GM23338 (cell line): Measurements from ENCODE around the gene SETD1A. TPM values are rescaled to one million over a fixed set of nuclear protein-coding genes. Genes with fewer than 3 reads are reported as not detected.

Experiments
- ATAC-seq: fragments of 200-7000 bp; cut with Tn5 transposase; 3 replicates; pipeline ENCODE4 v1.9.1; 2020
- DNase-seq: peaks from one replicate; pipeline ENCODE4 v3.0.0-alpha.2; 2015; ENCODE audit warnings: low spot score
- H2AFZ ChIP-seq: fragments of 200-600 bp; sonication (generic); 2 replicates; pipeline ENCODE4 v1.8.0; 2016; ENCODE audit warnings: antibody characterized with exemption, mild to moderate bottlenecking, moderate library complexity
- H3F3A ChIP-seq: fragments of 200-600 bp; sonication (generic); replicated peaks from 2 replicates; pipeline ENCODE4 v1.8.0; 2017; ENCODE audit warnings: antibody characterized with exemption, mixed run types, low read depth
- H3K27ac ChIP-seq: fragments of 200-600 bp; sonication (generic); 2 replicates; pipeline ENCODE4 v1.6.1; 2016; ENCODE audit warnings: low read depth
- H3K27me3 ChIP-seq: fragments of 200-600 bp; sonication (generic); 2 replicates; pipeline ENCODE4 v1.8.0; 2016; ENCODE audit warnings: mild to moderate bottlenecking, mixed run types, moderate library complexity; ENCODE audit not compliant: insufficient read depth
- H3K36me3 ChIP-seq: fragments of 200-600 bp; sonication (generic); 2 replicates; pipeline ENCODE4 v1.8.0; 2016; ENCODE audit warnings: mild to moderate bottlenecking; ENCODE audit not compliant: insufficient read depth
- H3K4me1 ChIP-seq: fragments of 200-600 bp; sonication (generic); 2 replicates; pipeline ENCODE4 v1.8.0; 2016; ENCODE audit warnings: mild to moderate bottlenecking, moderate library complexity; ENCODE audit not compliant: insufficient read depth
- H3K4me2 ChIP-seq: fragments of 200-600 bp; sonication (generic); 2 replicates; pipeline ENCODE4 v1.7.1; 2017; ENCODE audit warnings: mixed run types
- H3K4me3 ChIP-seq: fragments of 200-600 bp; sonication (generic); 2 replicates; pipeline ENCODE4 v1.6.1; 2016; ENCODE audit warnings: mixed run types
- H3K79me2 ChIP-seq: fragments of 200-600 bp; sonication (generic); replicated peaks from 2 replicates; pipeline ENCODE4 v1.8.0; 2017; ENCODE audit warnings: mild to moderate bottlenecking; ENCODE audit not compliant: insufficient read depth
- H3K9me2 ChIP-seq: fragments of 200-600 bp; sonication (generic); 2 replicates; pipeline ENCODE4 v1.8.0; 2017; ENCODE audit not compliant: insufficient read depth
- H4K20me1 ChIP-seq: fragments of 200-600 bp; sonication (generic); replicated peaks from 2 replicates; pipeline ENCODE4 v1.8.0; 2017; ENCODE audit warnings: mild to moderate bottlenecking; ENCODE audit not compliant: insufficient read depth
- H3K27ac Mint-ChIP-seq: 2 replicates; pipeline ENCODE4 v1.8.0; 2020; ENCODE audit warnings: inconsistent platforms, mild to moderate bottlenecking, moderate library complexity, mixed read lengths
- H3K27me3 Mint-ChIP-seq: 3 replicates; pipeline ENCODE4 v1.8.0; 2022; ENCODE audit warnings: low read depth, mild to moderate bottlenecking, moderate library complexity, mixed read lengths, inconsistent platforms; ENCODE audit not compliant: insufficient read depth, poor library complexity
- H3K36me3 Mint-ChIP-seq: 3 replicates; pipeline ENCODE4 v1.8.0; 2021; ENCODE audit warnings: low read depth, mild to moderate bottlenecking, inconsistent platforms, moderate library complexity, mixed read lengths
- H3K4me1 Mint-ChIP-seq: 3 replicates; pipeline ENCODE4 v1.8.0; 2020; ENCODE audit warnings: mild to moderate bottlenecking, inconsistent platforms, mixed read lengths
- H3K4me3 Mint-ChIP-seq: 3 replicates; pipeline ENCODE4 v1.8.0; 2021; ENCODE audit warnings: moderate library complexity, mild to moderate bottlenecking, inconsistent platforms, mixed read lengths
- H3K9me3 Mint-ChIP-seq: 3 replicates; pipeline ENCODE4 v1.8.0; 2020; ENCODE audit warnings: moderate library complexity, mild to moderate bottlenecking, inconsistent platforms, mixed read lengths
- CREB1 ChIP-seq: fragments of 250-450 bp; sonication (Bioruptor Pico); IDR thresholded peaks from 2 replicates; pipeline ENCODE4 v1.5.0; 2020; ENCODE audit warnings: low read depth, mild to moderate bottlenecking, moderate library complexity
- EZH2 ChIP-seq: fragments of 200-600 bp; sonication (generic); IDR thresholded peaks from one replicate; pipeline ENCODE4 v1.8.0; 2017; ENCODE audit warnings: antibody characterized with exemption, mild to moderate bottlenecking, low read depth; ENCODE audit not compliant: unreplicated experiment
- EZH2phosphoT487 ChIP-seq: fragments of 200-600 bp; sonication (generic); IDR thresholded peaks from one replicate; pipeline ENCODE4 v1.8.1; 2018; ENCODE audit warnings: antibody characterized with exemption; ENCODE audit not compliant: unreplicated experiment
- JUNB ChIP-seq: IDR thresholded peaks from one replicate; pipeline ENCODE4 v1.6.1; 2016; ENCODE audit warnings: antibody characterized with exemption; ENCODE audit not compliant: unreplicated experiment
- NANOG ChIP-seq: IDR thresholded peaks from 2 replicates; pipeline ENCODE4 v1.6.1; 2016; ENCODE audit warnings: antibody characterized with exemption, borderline replicate concordance
- POLR2AphosphoS5 ChIP-seq: IDR thresholded peaks from 2 replicates; pipeline ENCODE4 v1.6.1; 2016; ENCODE audit warnings: antibody characterized with exemption, low read depth
- STAT1 ChIP-seq: IDR thresholded peaks from one replicate; pipeline ENCODE4 v1.6.1; 2016; ENCODE audit warnings: antibody characterized with exemption; ENCODE audit not compliant: unreplicated experiment
- ZNF114 ChIP-seq: fragments of 250-450 bp; sonication (Bioruptor Pico); IDR thresholded peaks from 2 replicates; pipeline ENCODE4 v1.5.0; 2020; ENCODE audit warnings: mild to moderate bottlenecking, moderate library complexity
- ZNF331 ChIP-seq: fragments of 250-450 bp; sonication (Bioruptor Pico); IDR thresholded peaks from 2 replicates; pipeline ENCODE4 v1.5.0; 2020; ENCODE audit warnings: low read depth, mild to moderate bottlenecking, moderate library complexity
- polyA plus RNA-seq: library from polyadenylated mRNA; unstranded; fragments of >200 nt; fragmentation: Nextera tagmentation; extraction: Ambion mirVana; gene quantifications from 2 replicates; pipeline ENCODE4 v1.2.1, GENCODE V29; 2016
- total RNA-seq: library from RNA; depleted of rRNA; stranded (reverse); fragments of >200 nt; shearing (Covaris generic); gene quantifications from 2 replicates; pipeline ENCODE4 v1.2.3, GENCODE V29; 2014
- TF ChIP-seq, protein P1 (sequence below), 2 experiments: fragments of 200-600 bp in 1 of 2; sonication (generic) in 1 of 2; conservative IDR thresholded peaks; 2 replicates each; pipeline versions ENCODE4 v1.5.1 to v1.6.1; 2016 to 2017; ENCODE audit warnings: antibody characterized with exemption in 2 of 2, low read depth in 2 of 2, mild to moderate bottlenecking in 2 of 2, moderate library complexity in 1 of 2
- TF ChIP-seq, protein P2 (sequence below): fragments of 250-450 bp; sonication (Bioruptor Pico); IDR thresholded peaks from 2 replicates; pipeline ENCODE4 v1.5.0; 2020; ENCODE audit warnings: mild to moderate bottlenecking, moderate library complexity
- TF ChIP-seq, protein P3 (sequence below): IDR thresholded peaks from one replicate; pipeline ENCODE4 v1.6.1; 2018; ENCODE audit warnings: antibody characterized with exemption; ENCODE audit not compliant: unreplicated experiment
- TF ChIP-seq, protein P4 (sequence below): IDR thresholded peaks from 2 replicates; pipeline ENCODE4 v1.6.1; 2016; ENCODE audit warnings: antibody characterized with exemption

SETD1A gene
- total and polyA plus RNA-seq, 2 experiments from 2014 or later = 10.8 to 21.9 TPM

DNA sequence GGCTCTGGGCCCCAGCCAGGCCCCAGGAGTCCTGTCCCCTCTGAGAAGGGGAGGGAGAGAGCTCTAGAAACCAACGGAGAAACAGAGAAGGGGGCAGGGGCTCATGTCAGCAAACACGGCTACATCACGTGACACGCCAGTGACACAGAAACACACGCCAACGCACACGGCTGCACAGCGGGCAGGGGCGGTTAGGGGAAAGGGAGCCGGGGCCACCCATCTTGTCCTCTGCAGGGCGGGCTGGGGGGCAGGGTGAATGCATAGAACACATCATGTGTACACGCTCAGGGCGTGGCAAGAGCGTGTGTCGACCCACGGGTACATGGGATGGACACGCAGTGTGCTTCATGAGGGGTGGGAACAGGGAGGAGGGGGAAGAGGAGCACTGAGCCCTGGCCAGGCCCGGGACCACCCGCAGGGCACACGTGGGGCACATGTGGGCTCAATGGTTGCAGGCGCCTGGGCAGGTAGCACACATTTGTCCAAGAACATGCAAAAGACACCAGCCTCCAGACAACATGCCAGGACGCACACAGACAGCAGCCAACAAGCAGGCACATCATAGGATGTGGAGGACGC lies 32.0 kb downstream of the SETD1A start:
- Histone ChIP-seq H3K4me1 (no peaks in the 10 kb centered on the region), H3K36me3 (no peaks in the 10 kb centered on the region), H2AFZ (no peak overlapping the region), H3K4me3 (no peak overlapping the region), H3K27me3 (no peaks in the 10 kb centered on the region), H4K20me1 (no peaks in the 10 kb centered on the region; the same call in 1 of the 2 replicates), H3K79me2 (no peaks in the 10 kb centered on the region), H3K4me2 (no peak overlapping the region), H3F3A (peaks cover 7% of the 10 kb centered on the region; the same call in 1 of the 2 replicates), H3K27ac (no peak overlapping the region), H3K9me2 (no peaks in the 10 kb centered on the region)
- no peak for TF ChIP-seq EZH2
- no peak for TF ChIP-seq JUNB
- TF ChIP-seq, protein P1, sequence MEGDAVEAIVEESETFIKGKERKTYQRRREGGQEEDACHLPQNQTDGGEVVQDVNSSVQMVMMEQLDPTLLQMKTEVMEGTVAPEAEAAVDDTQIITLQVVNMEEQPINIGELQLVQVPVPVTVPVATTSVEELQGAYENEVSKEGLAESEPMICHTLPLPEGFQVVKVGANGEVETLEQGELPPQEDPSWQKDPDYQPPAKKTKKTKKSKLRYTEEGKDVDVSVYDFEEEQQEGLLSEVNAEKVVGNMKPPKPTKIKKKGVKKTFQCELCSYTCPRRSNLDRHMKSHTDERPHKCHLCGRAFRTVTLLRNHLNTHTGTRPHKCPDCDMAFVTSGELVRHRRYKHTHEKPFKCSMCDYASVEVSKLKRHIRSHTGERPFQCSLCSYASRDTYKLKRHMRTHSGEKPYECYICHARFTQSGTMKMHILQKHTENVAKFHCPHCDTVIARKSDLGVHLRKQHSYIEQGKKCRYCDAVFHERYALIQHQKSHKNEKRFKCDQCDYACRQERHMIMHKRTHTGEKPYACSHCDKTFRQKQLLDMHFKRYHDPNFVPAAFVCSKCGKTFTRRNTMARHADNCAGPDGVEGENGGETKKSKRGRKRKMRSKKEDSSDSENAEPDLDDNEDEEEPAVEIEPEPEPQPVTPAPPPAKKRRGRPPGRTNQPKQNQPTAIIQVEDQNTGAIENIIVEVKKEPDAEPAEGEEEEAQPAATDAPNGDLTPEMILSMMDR (conservative IDR thresholded peaks at IDR 0.05; ENCODE audit: low read depth in 2 of 2) = no peak
- TF ChIP-seq, protein P2, sequence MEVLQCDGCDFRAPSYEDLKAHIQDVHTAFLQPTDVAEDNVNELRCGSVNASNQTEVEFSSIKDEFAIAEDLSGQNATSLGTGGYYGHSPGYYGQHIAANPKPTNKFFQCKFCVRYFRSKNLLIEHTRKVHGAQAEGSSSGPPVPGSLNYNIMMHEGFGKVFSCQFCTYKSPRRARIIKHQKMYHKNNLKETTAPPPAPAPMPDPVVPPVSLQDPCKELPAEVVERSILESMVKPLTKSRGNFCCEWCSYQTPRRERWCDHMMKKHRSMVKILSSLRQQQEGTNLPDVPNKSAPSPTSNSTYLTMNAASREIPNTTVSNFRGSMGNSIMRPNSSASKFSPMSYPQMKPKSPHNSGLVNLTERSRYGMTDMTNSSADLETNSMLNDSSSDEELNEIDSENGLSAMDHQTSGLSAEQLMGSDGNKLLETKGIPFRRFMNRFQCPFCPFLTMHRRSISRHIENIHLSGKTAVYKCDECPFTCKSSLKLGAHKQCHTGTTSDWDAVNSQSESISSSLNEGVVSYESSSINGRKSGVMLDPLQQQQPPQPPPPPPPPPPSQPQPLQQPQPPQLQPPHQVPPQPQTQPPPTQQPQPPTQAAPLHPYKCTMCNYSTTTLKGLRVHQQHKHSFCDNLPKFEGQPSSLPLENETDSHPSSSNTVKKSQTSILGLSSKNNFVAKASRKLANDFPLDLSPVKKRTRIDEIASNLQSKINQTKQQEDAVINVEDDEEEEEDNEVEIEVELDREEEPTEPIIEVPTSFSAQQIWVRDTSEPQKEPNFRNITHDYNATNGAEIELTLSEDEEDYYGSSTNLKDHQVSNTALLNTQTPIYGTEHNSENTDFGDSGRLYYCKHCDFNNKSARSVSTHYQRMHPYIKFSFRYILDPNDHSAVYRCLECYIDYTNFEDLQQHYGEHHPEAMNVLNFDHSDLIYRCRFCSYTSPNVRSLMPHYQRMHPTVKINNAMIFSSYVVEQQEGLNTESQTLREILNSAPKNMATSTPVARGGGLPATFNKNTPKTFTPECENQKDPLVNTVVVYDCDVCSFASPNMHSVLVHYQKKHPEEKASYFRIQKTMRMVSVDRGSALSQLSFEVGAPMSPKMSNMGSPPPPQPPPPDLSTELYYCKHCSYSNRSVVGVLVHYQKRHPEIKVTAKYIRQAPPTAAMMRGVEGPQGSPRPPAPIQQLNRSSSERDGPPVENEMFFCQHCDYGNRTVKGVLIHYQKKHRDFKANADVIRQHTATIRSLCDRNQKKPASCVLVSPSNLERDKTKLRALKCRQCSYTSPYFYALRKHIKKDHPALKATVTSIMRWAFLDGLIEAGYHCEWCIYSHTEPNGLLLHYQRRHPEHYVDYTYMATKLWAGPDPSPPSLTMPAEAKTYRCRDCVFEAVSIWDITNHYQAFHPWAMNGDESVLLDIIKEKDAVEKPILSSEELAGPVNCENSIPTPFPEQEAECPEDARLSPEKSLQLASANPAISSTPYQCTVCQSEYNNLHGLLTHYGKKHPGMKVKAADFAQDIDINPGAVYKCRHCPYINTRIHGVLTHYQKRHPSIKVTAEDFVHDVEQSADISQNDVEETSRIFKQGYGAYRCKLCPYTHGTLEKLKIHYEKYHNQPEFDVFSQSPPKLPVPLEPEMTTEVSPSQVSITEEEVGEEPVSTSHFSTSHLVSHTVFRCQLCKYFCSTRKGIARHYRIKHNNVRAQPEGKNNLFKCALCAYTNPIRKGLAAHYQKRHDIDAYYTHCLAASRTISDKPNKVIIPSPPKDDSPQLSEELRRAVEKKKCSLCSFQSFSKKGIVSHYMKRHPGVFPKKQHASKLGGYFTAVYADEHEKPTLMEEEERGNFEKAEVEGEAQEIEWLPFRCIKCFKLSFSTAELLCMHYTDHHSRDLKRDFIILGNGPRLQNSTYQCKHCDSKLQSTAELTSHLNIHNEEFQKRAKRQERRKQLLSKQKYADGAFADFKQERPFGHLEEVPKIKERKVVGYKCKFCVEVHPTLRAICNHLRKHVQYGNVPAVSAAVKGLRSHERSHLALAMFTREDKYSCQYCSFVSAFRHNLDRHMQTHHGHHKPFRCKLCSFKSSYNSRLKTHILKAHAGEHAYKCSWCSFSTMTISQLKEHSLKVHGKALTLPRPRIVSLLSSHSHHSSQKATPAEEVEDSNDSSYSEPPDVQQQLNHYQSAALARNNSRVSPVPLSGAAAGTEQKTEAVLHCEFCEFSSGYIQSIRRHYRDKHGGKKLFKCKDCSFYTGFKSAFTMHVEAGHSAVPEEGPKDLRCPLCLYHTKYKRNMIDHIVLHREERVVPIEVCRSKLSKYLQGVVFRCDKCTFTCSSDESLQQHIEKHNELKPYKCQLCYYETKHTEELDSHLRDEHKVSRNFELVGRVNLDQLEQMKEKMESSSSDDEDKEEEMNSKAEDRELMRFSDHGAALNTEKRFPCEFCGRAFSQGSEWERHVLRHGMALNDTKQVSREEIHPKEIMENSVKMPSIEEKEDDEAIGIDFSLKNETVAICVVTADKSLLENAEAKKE (CRISPR knock-in tag) = no peak
- no peak for TF ChIP-seq ZNF331 (CRISPR knock-in tag)
- no peak for TF ChIP-seq ZNF114
- TF ChIP-seq CREB1 (CRISPR knock-in tag) = no peak
- no peak for TF ChIP-seq POLR2AphosphoS5
- no peak for TF ChIP-seq EZH2phosphoT487
- no peak for TF ChIP-seq STAT1
- TF ChIP-seq, protein P3, sequence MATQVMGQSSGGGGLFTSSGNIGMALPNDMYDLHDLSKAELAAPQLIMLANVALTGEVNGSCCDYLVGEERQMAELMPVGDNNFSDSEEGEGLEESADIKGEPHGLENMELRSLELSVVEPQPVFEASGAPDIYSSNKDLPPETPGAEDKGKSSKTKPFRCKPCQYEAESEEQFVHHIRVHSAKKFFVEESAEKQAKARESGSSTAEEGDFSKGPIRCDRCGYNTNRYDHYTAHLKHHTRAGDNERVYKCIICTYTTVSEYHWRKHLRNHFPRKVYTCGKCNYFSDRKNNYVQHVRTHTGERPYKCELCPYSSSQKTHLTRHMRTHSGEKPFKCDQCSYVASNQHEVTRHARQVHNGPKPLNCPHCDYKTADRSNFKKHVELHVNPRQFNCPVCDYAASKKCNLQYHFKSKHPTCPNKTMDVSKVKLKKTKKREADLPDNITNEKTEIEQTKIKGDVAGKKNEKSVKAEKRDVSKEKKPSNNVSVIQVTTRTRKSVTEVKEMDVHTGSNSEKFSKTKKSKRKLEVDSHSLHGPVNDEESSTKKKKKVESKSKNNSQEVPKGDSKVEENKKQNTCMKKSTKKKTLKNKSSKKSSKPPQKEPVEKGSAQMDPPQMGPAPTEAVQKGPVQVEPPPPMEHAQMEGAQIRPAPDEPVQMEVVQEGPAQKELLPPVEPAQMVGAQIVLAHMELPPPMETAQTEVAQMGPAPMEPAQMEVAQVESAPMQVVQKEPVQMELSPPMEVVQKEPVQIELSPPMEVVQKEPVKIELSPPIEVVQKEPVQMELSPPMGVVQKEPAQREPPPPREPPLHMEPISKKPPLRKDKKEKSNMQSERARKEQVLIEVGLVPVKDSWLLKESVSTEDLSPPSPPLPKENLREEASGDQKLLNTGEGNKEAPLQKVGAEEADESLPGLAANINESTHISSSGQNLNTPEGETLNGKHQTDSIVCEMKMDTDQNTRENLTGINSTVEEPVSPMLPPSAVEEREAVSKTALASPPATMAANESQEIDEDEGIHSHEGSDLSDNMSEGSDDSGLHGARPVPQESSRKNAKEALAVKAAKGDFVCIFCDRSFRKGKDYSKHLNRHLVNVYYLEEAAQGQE = no peak
- no peak for TF ChIP-seq NANOG
- TF ChIP-seq, protein P4, sequence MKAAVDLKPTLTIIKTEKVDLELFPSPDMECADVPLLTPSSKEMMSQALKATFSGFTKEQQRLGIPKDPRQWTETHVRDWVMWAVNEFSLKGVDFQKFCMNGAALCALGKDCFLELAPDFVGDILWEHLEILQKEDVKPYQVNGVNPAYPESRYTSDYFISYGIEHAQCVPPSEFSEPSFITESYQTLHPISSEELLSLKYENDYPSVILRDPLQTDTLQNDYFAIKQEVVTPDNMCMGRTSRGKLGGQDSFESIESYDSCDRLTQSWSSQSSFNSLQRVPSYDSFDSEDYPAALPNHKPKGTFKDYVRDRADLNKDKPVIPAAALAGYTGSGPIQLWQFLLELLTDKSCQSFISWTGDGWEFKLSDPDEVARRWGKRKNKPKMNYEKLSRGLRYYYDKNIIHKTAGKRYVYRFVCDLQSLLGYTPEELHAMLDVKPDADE = no peak
- Mint-ChIP-seq H3K4me1 (peaks cover 6% of the 10 kb centered on the region; the same call in 2 of the 3 replicates), H3K9me3 (no peaks in the 10 kb centered on the region), H3K4me3 (no peak overlapping the region), H3K27ac (no peak overlapping the region), H3K36me3 (peaks cover 4% of the 10 kb centered on the region; the same call in 1 of the 3 replicates), H3K27me3 (peaks cover 17% of the 10 kb centered on the region)
- ATAC-seq = no peak
- DNase-seq = no peak
